Activated CD8-positive, alpha-beta T cell treated with anti-CD3 and anti-CD28 coated beads for 36 hours (primary cell): ENCODE measurements around the gene ABCC5. TPM values are rescaled to one million over a fixed set of nuclear protein-coding genes. Genes with fewer than 3 reads are reported as not detected.

ENCODE experiments used
- ATAC-seq: fragments of 200-7000 bp; cut with Tn5 transposase; one replicate; pipeline ENCODE4 v1.10.0; 2021; ENCODE audit warnings: mild to moderate bottlenecking, moderate library complexity
- CTCF ChIA-PET: fragments of 350-600 bp; sonication (Branson Sonifier 250); formaldehyde crosslinking; loops from one replicate; lab custom pipeline; 2021; ENCODE audit warnings: antibody characterized with exemption; lab: Charles Lee
- POLR2A ChIA-PET: fragments of 350-600 bp; sonication (Branson Sonifier 250); formaldehyde crosslinking; loops from one replicate; lab custom pipeline; 2021; ENCODE audit warnings: antibody characterized with exemption; lab: Charles Lee
- DNase-seq: peaks from one replicate; pipeline ENCODE4 v3.0.0-alpha.2; 2020
- H3K27ac Mint-ChIP-seq: one replicate; pipeline ENCODE4 v1.8.0; 2021; ENCODE audit warnings: mild to moderate bottlenecking, mixed read lengths
- H3K27me3 Mint-ChIP-seq: one replicate; pipeline ENCODE4 v1.8.0; 2021; ENCODE audit warnings: mixed read lengths
- H3K36me3 Mint-ChIP-seq: one replicate; pipeline ENCODE4 v1.8.0; 2021; ENCODE audit warnings: low read depth, mixed read lengths
- H3K4me1 Mint-ChIP-seq: one replicate; pipeline ENCODE4 v1.8.0; 2021; ENCODE audit warnings: low read depth, mixed read lengths
- H3K4me3 Mint-ChIP-seq: one replicate; pipeline ENCODE4 v1.8.0; 2021; ENCODE audit warnings: mild to moderate bottlenecking, moderate library complexity, mixed read lengths
- H3K9me3 Mint-ChIP-seq: one replicate; pipeline ENCODE4 v1.8.0; 2021; ENCODE audit warnings: mixed read lengths
- intact Hi-C: fragments of 100-400 bp; cut with micrococcal nuclease; formaldehyde crosslinking; loops from one replicate; pipeline ENCODE4 v1.10.0; 2022
- total RNA-seq, 2 experiments: library from RNA; stranded (reverse); gene quantifications; one replicate each; pipeline ENCODE4 v1.2.3, GENCODE V29; 2021
- TF ChIP-seq, protein P1 (sequence below): fragments of 200-600 bp; IDR thresholded peaks from one replicate; pipeline ENCODE4 v1.8.0; 2022; ENCODE audit warnings: antibody characterized with exemption, mild to moderate bottlenecking

Gene ABCC5
- total RNA-seq, 2 experiments from 2014 or later: 16.2 to 17.7 TPM

- Mint-ChIP-seq H3K27ac (no peak overlapping the region), H3K4me3 (no peak overlapping the region), H3K36me3 (peaks cover 5% of the 10 kb centered on the region), H3K4me1 (no peaks in the 10 kb centered on the region), H3K27me3 (no peaks in the 10 kb centered on the region), H3K9me3 (no peaks in the 10 kb centered on the region)
- CTCF ChIA-PET: interaction anchor here (1.0 to 1.3 kb wide), 2 partner anchors 9 to 284 kb away, joined by 3 read pairs; no protein-coding TSS in a partner anchor
- POLR2A ChIA-PET: no interaction called here
- TF ChIP-seq, protein P1, sequence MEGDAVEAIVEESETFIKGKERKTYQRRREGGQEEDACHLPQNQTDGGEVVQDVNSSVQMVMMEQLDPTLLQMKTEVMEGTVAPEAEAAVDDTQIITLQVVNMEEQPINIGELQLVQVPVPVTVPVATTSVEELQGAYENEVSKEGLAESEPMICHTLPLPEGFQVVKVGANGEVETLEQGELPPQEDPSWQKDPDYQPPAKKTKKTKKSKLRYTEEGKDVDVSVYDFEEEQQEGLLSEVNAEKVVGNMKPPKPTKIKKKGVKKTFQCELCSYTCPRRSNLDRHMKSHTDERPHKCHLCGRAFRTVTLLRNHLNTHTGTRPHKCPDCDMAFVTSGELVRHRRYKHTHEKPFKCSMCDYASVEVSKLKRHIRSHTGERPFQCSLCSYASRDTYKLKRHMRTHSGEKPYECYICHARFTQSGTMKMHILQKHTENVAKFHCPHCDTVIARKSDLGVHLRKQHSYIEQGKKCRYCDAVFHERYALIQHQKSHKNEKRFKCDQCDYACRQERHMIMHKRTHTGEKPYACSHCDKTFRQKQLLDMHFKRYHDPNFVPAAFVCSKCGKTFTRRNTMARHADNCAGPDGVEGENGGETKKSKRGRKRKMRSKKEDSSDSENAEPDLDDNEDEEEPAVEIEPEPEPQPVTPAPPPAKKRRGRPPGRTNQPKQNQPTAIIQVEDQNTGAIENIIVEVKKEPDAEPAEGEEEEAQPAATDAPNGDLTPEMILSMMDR: no peak
- no peak for ATAC-seq
- DNase-seq: no peak
- intact Hi-C loops: no loop called here
Measured at GRCh38 chr3:183943739-183944138, 73.9 kb downstream of the ABCC5 start.

- ChIA-PET CTCF (no interaction called here), POLR2A (no interaction called here)
- intact Hi-C loops: no loop called here
- TF ChIP-seq, protein P1: no peak
- no peak overlapping the region for H3K4me3 Mint-ChIP-seq
- no peaks in the 10 kb centered on the region for H3K9me3 Mint-ChIP-seq
- no peaks in the 10 kb centered on the region for H3K27me3 Mint-ChIP-seq
- H3K4me1 Mint-ChIP-seq: no peaks in the 10 kb centered on the region
- ATAC-seq (no peak), DNase-seq (no peak)
- no peak overlapping the region for H3K27ac Mint-ChIP-seq
- H3K36me3 Mint-ChIP-seq: peaks cover 5% of the 10 kb centered on the region
Measured at GRCh38 chr3:183941216-183941615, 76.5 kb downstream of the ABCC5 start.

GRCh38 chr3:183937601-183938286, 79.9 kb downstream of the ABCC5 start:
- Mint-ChIP-seq H3K36me3 (peaks cover 2% of the 10 kb centered on the region), H3K9me3 (no peaks in the 10 kb centered on the region), H3K27ac (no peak overlapping the region), H3K4me1 (no peaks in the 10 kb centered on the region), H3K27me3 (no peaks in the 10 kb centered on the region), H3K4me3 (no peak overlapping the region)
- ATAC-seq: no peak
- TF ChIP-seq, protein P1: no peak
- intact Hi-C loops: no loop called here
- DNase-seq: no peak
- CTCF ChIA-PET: interaction anchor here (0.9 kb wide), 1 partner anchor 42 kb away, joined by 3 read pairs; no protein-coding TSS in a partner anchor
- POLR2A ChIA-PET: no interaction called here

GRCh38 chr3:183933160-183933559, 84.5 kb downstream of the ABCC5 start:
- H3K27ac Mint-ChIP-seq: no peak overlapping the region
- TF ChIP-seq, protein P1: no peak
- intact Hi-C loops: no loop called here
- ATAC-seq: no peak
- POLR2A ChIA-PET: no interaction called here
- H3K9me3 Mint-ChIP-seq: no peaks in the 10 kb centered on the region
- DNase-seq: no peak
- no peaks in the 10 kb centered on the region for H3K4me1 Mint-ChIP-seq
- no peaks in the 10 kb centered on the region for H3K27me3 Mint-ChIP-seq
- no peak overlapping the region for H3K4me3 Mint-ChIP-seq
- CTCF ChIA-PET: no interaction called here
- peaks cover 2% of the 10 kb centered on the region for H3K36me3 Mint-ChIP-seq

- Mint-ChIP-seq H3K27ac (no peak overlapping the region), H3K36me3 (peaks cover 3% of the 10 kb centered on the region), H3K27me3 (no peaks in the 10 kb centered on the region), H3K9me3 (no peaks in the 10 kb centered on the region), H3K4me3 (no peak overlapping the region), H3K4me1 (no peaks in the 10 kb centered on the region)
- POLR2A ChIA-PET: interaction anchor here (1.1 kb wide), 1 partner anchor 205 kb away, joined by 3 read pairs; no protein-coding TSS in a partner anchor
- TF ChIP-seq, protein P1: no peak
- DNase-seq (no peak), ATAC-seq (no peak)
- intact Hi-C loops: no loop called here
- CTCF ChIA-PET: no interaction called here
Measured at GRCh38 chr3:183931881-183932280, 85.8 kb downstream of the ABCC5 start.
